ENCODE results near the gene ZNF343. TPM values are rescaled to one million over a fixed set of nuclear protein-coding genes. Genes with fewer than 3 reads are reported as not detected.

The ZNF343 gene
- polyA plus RNA-seq, 1 of the 3 experiments (the other 2 are of a cell fraction) = 11.0 TPM

GRCh38 chr20:2535711-2536559 lies 27.2 kb upstream of the ZNF343 start:
- TF ChIP-seq MAX (IDR thresholded peaks at IDR 0.05; ENCODE audit: low read depth) (no peak), ZBTB33 (IDR thresholded peaks at IDR 0.05; ENCODE audit: borderline replicate concordance, low read depth) (no peak), YY1 (IDR thresholded peaks at IDR 0.05; ENCODE audit: low read depth) (no peak), EP300 (IDR thresholded peaks at IDR 0.05; ENCODE audit: borderline replicate concordance in 1 of 2, low read depth in 1 of 2, low read length in 1 of 2) (no peak), SIN3A (IDR thresholded peaks at IDR 0.05; ENCODE audit: borderline replicate concordance, low read depth, low read length) (no peak), EZH2phosphoT487 (IDR thresholded peaks at IDR 0.05; ENCODE audit: borderline replicate concordance, low read depth) (no peak), NFIC (IDR thresholded peaks at IDR 0.05; ENCODE audit: borderline replicate concordance) (no peak), TAF1 (IDR thresholded peaks at IDR 0.05; ENCODE audit: borderline replicate concordance, low read depth, low read length) (no peak), RXRA (IDR thresholded peaks at IDR 0.05; ENCODE audit: borderline replicate concordance, low read depth) (no peak)
- ChIA-PET POLR2A (no interaction called here), CTCF (interaction anchor here (0.6 to 4.4 kb wide), 3 partner anchors 12 to 67 kb away, joined by 3 to 16 read pairs (median 8); no protein-coding TSS in a partner anchor)
- no peaks in the 10 kb centered on the region for H3K79me2 ChIP-seq (ENCODE audit: insufficient read depth)
- H3K9me3 ChIP-seq = no peaks in the 10 kb centered on the region
- H3K9ac ChIP-seq = no peak overlapping the region
- WGBS (ENCODE audit: low lambda C conversion rate) = 47% methylated on average over 7 of the region's 12 CpGs
- H3K36me3 ChIP-seq (replicated peaks in 1 of 2; ENCODE audit: control insufficient read depth in 1 of 2, insufficient read depth in 2 of 2, low read length in 1 of 2) = no peaks in the 10 kb centered on the region
- H3K27ac ChIP-seq (ENCODE audit: low read depth in 2 of 2, low read length in 1 of 2) = no peak overlapping the region
- no peak for DNase-seq
- no peaks in the 10 kb centered on the region for H4K20me1 ChIP-seq (ENCODE audit: insufficient read depth)
- no peaks in the 10 kb centered on the region for H3K4me1 ChIP-seq (ENCODE audit: control insufficient read depth in 1 of 2, insufficient read depth in 2 of 2, low read depth in 1 of 2, low read length in 1 of 2)
- H3K4me2 ChIP-seq = no peak overlapping the region
- no peaks in the 10 kb centered on the region for H3F3A ChIP-seq (replicated peaks; ENCODE audit: insufficient read depth)
- no peak overlapping the region for H3K4me3 ChIP-seq (ENCODE audit: low read depth in 2 of 2, low read length in 1 of 2)
- no peaks in the 10 kb centered on the region for H3K9me2 ChIP-seq
- no peak overlapping the region for H2AFZ ChIP-seq (ENCODE audit: low read depth)
- H3K27me3 ChIP-seq (ENCODE audit: insufficient read depth) = peaks cover 13% of the 10 kb centered on the region; the same call in 1 of the 2 replicates

- DNase-seq = no peak
- no peaks in the 10 kb centered on the region for H3K79me2 ChIP-seq (ENCODE audit: insufficient read depth)
- no peak overlapping the region for H2AFZ ChIP-seq (ENCODE audit: low read depth)
- H3K4me2 ChIP-seq = no peak overlapping the region
- no peaks in the 10 kb centered on the region; a peak in 1 of 4 replicates for H3K4me1 ChIP-seq (ENCODE audit: control insufficient read depth in 1 of 2, insufficient read depth in 2 of 2, low read depth in 1 of 2, low read length in 1 of 2)
- H3K9me3 ChIP-seq = no peaks in the 10 kb centered on the region
- H3K9ac ChIP-seq = no peak overlapping the region
- no peaks in the 10 kb centered on the region for H3K36me3 ChIP-seq (replicated peaks in 1 of 2; ENCODE audit: control insufficient read depth in 1 of 2, insufficient read depth in 2 of 2, low read length in 1 of 2)
- H3K9me2 ChIP-seq = no peaks in the 10 kb centered on the region
- 62% methylated on average over 4 of the region's 8 CpGs for WGBS (ENCODE audit: low lambda C conversion rate)
- peaks cover 4% of the 10 kb centered on the region; the same call in 1 of the 2 replicates for H3K27me3 ChIP-seq (ENCODE audit: insufficient read depth)
- POLR2A ChIA-PET = no interaction called here
- no peaks in the 10 kb centered on the region for H3F3A ChIP-seq (replicated peaks; ENCODE audit: insufficient read depth)
- no peak overlapping the region for H3K27ac ChIP-seq (ENCODE audit: low read depth in 2 of 2, low read length in 1 of 2)
- H3K4me3 ChIP-seq (ENCODE audit: low read depth in 2 of 2, low read length in 1 of 2) = no peak overlapping the region
- CTCF ChIA-PET = interaction anchor here (0.7 to 5.0 kb wide), 4 partner anchors 9 to 114 kb away, joined by 3 to 23 read pairs (median 9); no protein-coding TSS in a partner anchor
- no peaks in the 10 kb centered on the region for H4K20me1 ChIP-seq (ENCODE audit: insufficient read depth)
- TF ChIP-seq USF2 (IDR thresholded peaks at IDR 0.05; ENCODE audit: borderline replicate concordance, low read depth, low read length) = no peak
- TF ChIP-seq USF1 (IDR thresholded peaks at IDR 0.05; ENCODE audit: borderline replicate concordance, low read depth) = no peak
- TF ChIP-seq GABPA (IDR thresholded peaks at IDR 0.05; ENCODE audit: low read depth) = no peak
- TF ChIP-seq JUND (IDR thresholded peaks at IDR 0.05) = no peak
- TF ChIP-seq ZBTB33 (IDR thresholded peaks at IDR 0.05; ENCODE audit: borderline replicate concordance, low read depth) = no peak
- TF ChIP-seq FOXJ3 (CRISPR knock-in tag; IDR thresholded peaks at IDR 0.05) = no peak
- no peak for TF ChIP-seq CHD2 (IDR thresholded peaks at IDR 0.05; ENCODE audit: low read length, partially characterized antibody)
Observed at GRCh38 chr20:2533118-2533517, 24.4 kb upstream of the ZNF343 start.

Measured in SK-N-SH (cell line).